ENCODE data around the gene LDLRAD3. TPM values are rescaled to one million over a fixed set of nuclear protein-coding genes. Genes with fewer than 3 reads are reported as not detected.

Gene LDLRAD3
- total RNA-seq, 1 donor from 2014 or later: 19.6 TPM

DNA sequence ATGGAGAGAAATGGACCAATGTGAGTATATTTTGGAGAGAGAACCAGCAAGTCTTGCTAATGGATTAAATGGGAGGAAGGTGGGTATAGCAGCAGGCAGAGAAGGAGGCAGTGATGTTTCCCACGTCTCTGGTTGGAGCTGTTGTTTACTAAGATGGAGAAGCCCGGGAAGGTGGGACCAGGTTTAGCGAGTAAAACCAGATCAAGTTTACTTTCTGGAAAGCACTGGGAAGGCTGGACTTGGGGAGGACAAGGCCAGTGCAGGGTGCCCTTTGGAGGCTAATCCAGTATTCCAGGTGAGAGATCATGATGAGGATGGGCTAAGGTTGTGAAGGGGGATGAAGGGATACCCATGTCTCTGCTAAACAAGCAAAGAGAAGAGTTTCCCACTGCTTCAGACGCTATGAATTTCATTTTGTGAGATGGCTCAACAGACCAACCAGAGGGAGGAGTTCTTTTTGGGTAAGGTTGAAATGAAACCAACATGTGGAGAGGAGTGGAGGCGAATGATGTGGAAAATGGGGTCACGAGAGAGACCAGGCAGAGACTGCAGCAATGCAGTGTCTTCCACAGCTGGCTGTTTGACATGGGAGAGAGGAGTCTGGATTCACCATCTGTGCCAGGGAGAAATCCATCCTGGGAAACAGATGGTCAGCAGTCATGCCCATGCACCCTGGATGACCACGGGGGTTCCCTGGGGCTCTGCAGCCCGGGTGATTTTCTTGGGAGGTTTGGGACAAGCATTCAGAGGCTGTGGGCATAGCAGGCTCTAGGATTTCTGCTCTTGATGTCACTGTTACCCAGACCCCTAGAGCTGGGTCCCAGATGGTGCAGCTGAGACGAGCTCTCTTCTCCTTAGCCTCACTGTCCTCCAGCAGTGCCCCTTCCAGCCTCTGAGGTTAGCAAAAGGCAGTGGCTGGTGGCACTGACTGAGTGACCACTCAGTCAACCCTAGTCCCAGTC lies 320.4 kb downstream of the LDLRAD3 start:
- peaks cover 16% of the 10 kb centered on the region for H3K27me3 Mint-ChIP-seq
- H3K36me3 Mint-ChIP-seq (ENCODE audit: insufficient read depth): no peaks in the 10 kb centered on the region
- TF ChIP-seq, protein P1, sequence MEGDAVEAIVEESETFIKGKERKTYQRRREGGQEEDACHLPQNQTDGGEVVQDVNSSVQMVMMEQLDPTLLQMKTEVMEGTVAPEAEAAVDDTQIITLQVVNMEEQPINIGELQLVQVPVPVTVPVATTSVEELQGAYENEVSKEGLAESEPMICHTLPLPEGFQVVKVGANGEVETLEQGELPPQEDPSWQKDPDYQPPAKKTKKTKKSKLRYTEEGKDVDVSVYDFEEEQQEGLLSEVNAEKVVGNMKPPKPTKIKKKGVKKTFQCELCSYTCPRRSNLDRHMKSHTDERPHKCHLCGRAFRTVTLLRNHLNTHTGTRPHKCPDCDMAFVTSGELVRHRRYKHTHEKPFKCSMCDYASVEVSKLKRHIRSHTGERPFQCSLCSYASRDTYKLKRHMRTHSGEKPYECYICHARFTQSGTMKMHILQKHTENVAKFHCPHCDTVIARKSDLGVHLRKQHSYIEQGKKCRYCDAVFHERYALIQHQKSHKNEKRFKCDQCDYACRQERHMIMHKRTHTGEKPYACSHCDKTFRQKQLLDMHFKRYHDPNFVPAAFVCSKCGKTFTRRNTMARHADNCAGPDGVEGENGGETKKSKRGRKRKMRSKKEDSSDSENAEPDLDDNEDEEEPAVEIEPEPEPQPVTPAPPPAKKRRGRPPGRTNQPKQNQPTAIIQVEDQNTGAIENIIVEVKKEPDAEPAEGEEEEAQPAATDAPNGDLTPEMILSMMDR (IDR thresholded peaks at IDR 0.05; ENCODE audit: unreplicated experiment): no peak
- no peak for DNase-seq (ENCODE audit: low spot score, unreplicated experiment)
- H3K27ac Mint-ChIP-seq: no peak overlapping the region
- no peaks in the 10 kb centered on the region for H3K9me3 Mint-ChIP-seq (ENCODE audit: low read depth)
- H3K4me1 Mint-ChIP-seq (ENCODE audit: low read depth): peaks cover 5% of the 10 kb centered on the region
- H3K4me3 Mint-ChIP-seq (ENCODE audit: low read depth): no peak overlapping the region

DNA sequence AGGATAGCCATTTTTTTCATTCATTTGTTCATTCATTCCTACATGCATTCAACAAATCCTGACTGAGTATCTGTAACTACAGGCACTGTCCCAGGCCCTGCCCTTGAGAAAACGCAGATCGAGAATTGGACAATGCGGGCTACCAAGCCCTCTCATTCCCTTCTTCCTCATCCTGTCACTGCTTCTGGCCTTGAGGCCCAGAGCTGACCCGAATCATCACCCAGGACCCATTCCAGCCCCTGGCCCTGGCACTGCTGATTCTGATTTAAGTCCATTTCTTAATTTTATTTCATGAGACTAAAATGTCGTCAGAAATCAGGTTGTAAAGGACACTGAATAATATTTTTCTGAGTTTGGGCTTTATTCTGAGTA lies 321.1 kb downstream of the LDLRAD3 start:
- H3K36me3 Mint-ChIP-seq (ENCODE audit: insufficient read depth): no peaks in the 10 kb centered on the region
- H3K27ac Mint-ChIP-seq: no peak overlapping the region
- H3K27me3 Mint-ChIP-seq: peaks cover 16% of the 10 kb centered on the region
- H3K4me1 Mint-ChIP-seq (ENCODE audit: low read depth): peaks cover 5% of the 10 kb centered on the region
- no peaks in the 10 kb centered on the region for H3K9me3 Mint-ChIP-seq (ENCODE audit: low read depth)
- DNase-seq (ENCODE audit: low spot score, unreplicated experiment): no peak
- TF ChIP-seq, protein P1 (IDR thresholded peaks at IDR 0.05; ENCODE audit: unreplicated experiment): no peak
- no peak overlapping the region for H3K4me3 Mint-ChIP-seq (ENCODE audit: low read depth)

DNA sequence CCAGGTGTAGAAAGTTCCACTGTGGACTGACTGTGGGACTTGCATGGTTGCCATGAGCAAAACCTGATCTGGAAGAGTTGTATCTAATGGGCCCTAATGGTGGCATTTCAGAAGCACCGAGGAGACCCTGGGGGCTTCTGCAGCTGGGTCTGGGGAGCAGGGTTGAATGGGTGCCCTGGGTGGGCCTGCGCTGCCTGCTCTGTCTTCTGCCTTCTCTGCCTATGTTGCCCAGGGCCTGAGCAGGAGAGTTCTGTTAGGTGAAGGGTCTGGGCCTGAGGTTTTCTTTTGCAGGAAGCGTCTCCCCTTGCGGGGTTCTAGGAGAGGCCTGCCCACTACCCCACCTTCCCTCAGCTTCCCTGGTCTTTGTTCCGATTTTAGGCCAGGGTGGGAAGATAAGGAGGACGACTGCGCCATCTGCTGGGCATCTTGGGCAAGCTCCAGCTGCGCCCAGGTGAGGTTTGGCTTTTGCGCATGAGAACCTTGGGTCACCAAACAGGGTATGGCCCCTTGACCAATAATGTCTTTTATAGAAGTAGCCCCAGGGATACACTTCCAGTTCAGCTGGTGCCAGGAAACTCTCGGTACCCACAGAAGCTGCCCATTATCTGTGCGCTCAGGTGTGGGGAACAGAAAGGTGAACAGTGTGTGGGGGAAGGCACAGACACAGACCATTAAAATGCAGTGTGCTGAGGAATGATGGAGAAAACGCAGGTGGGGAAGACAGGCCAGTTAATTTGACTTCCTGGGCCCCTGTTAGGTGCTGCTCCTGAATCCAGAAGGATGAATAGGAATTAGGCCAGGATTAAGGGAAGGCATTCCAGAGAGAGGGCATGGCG lies 322.1 kb downstream of the LDLRAD3 start:
- peaks cover 15% of the 10 kb centered on the region for H3K27me3 Mint-ChIP-seq
- H3K27ac Mint-ChIP-seq: no peak overlapping the region
- no peak overlapping the region for H3K4me3 Mint-ChIP-seq (ENCODE audit: low read depth)
- H3K9me3 Mint-ChIP-seq (ENCODE audit: low read depth): no peaks in the 10 kb centered on the region
- DNase-seq (ENCODE audit: low spot score, unreplicated experiment): peak; percentile 51
- TF ChIP-seq, protein P1 (IDR thresholded peaks at IDR 0.05; ENCODE audit: unreplicated experiment): peak; percentile 89
- peaks cover 3% of the 10 kb centered on the region for H3K36me3 Mint-ChIP-seq (ENCODE audit: insufficient read depth)
- peaks cover 5% of the 10 kb centered on the region for H3K4me1 Mint-ChIP-seq (ENCODE audit: low read depth)

DNA sequence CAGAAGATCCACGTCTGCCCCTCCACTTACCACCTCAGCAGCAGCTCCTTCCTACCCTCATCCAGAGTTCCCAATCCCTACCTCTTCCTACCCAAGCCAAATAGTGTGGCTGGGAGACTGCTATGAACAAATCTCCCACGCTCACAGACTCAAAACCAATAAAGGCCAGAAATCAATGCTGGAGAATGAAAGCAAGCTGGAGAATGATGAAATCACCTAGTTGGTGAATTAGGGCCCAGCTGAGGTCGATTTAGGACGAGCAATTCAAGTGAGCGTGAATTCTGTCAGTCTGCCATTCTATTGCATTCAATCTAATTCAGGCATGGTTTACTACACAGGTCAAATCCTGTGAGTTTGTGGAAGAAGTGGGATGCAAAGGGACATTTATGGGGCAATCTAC lies 322.9 kb downstream of the LDLRAD3 start:
- peaks cover 11% of the 10 kb centered on the region for H3K27me3 Mint-ChIP-seq
- no peak overlapping the region for H3K27ac Mint-ChIP-seq
- H3K36me3 Mint-ChIP-seq (ENCODE audit: insufficient read depth): peaks cover 5% of the 10 kb centered on the region
- no peak overlapping the region for H3K4me3 Mint-ChIP-seq (ENCODE audit: low read depth)
- no peaks in the 10 kb centered on the region for H3K9me3 Mint-ChIP-seq (ENCODE audit: low read depth)
- peaks cover 5% of the 10 kb centered on the region for H3K4me1 Mint-ChIP-seq (ENCODE audit: low read depth)
- no peak for DNase-seq (ENCODE audit: low spot score, unreplicated experiment)
- TF ChIP-seq, protein P1 (IDR thresholded peaks at IDR 0.05; ENCODE audit: unreplicated experiment): no peak

DNA sequence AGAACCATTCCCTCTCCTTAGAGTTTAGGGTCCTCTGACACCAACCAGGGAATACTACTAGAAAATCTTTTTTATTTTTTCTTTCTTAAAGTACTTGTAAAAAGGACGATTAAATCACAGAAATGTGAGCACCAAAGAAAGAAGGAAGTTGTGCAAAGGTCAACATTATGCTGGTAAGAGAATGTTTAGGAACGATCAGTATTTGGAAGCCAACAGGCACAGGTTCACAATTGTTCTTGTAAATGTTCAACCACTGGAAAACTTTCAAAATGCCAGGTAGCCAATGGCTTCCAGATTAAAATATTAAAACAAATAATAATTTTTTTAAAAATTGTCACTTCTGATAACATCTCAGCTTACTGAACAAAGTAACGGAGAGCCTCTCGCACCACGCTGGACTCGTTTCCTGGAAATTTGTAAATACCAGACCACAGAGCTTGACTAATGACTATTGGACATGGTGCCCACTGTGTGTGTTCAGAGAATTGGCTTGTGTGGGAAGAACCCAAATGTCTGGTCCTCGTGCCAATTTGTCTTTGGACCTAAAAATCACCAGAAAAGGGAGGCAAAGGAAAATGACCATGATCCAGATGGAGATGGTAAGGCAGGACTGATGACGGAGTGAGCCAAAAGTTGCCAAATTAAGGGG lies 324.6 kb downstream of the LDLRAD3 start:
- TF ChIP-seq, protein P1 (IDR thresholded peaks at IDR 0.05; ENCODE audit: unreplicated experiment): no peak

More for the DNA sequence above, 324.6 kb downstream of the LDLRAD3 start:
- Mint-ChIP-seq H3K27ac (no peak overlapping the region), H3K9me3 (ENCODE audit: low read depth) (no peaks in the 10 kb centered on the region), H3K27me3 (peaks cover 8% of the 10 kb centered on the region), H3K4me3 (ENCODE audit: low read depth) (no peak overlapping the region), H3K36me3 (ENCODE audit: insufficient read depth) (peaks cover 16% of the 10 kb centered on the region), H3K4me1 (ENCODE audit: low read depth) (peaks cover 5% of the 10 kb centered on the region)
- DNase-seq (ENCODE audit: low spot score, unreplicated experiment): no peak

All from progenitor cell of endocrine pancreas (in vitro differentiated cells).